VCaP (cell line): ENCODE measurements around the gene USP49.

Experiments used
- H3K27ac ChIP-seq: fragments of 450-650 bp; 2 replicates; pipeline ENCODE4 v1.5.1; 2017
- TF ChIP-seq, protein P1 (sequence below): fragments of 450-650 bp; conservative IDR thresholded peaks from 2 replicates; pipeline ENCODE4 v1.5.1; 2017; ENCODE audit warnings: mild to moderate bottlenecking, moderate library complexity

Gene USP49

DNA sequence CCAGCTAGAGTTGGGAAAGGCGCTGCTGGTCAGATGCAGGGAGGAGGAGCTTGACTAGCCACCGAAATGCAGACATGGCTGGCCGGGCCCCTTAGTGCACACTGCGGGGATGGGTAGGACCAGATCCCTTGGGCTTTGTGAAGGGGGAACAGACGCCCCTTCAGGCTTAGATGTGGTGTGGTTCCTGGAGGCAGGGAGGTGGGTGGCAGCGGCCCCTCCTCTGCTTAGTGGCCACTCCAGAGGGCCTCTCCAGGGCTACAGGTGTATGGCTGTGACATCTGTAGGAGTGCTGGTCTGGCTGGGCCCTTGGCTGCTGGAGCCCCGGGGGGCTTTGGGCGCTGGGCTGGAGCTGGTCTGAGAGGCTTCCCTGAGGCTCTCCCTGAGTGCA lies 40.5 kb upstream of the USP49 start:
- H3K27ac ChIP-seq = peak overlapping the region; percentile 7; the same call in 1 of the 2 replicates
- TF ChIP-seq, protein P1, sequence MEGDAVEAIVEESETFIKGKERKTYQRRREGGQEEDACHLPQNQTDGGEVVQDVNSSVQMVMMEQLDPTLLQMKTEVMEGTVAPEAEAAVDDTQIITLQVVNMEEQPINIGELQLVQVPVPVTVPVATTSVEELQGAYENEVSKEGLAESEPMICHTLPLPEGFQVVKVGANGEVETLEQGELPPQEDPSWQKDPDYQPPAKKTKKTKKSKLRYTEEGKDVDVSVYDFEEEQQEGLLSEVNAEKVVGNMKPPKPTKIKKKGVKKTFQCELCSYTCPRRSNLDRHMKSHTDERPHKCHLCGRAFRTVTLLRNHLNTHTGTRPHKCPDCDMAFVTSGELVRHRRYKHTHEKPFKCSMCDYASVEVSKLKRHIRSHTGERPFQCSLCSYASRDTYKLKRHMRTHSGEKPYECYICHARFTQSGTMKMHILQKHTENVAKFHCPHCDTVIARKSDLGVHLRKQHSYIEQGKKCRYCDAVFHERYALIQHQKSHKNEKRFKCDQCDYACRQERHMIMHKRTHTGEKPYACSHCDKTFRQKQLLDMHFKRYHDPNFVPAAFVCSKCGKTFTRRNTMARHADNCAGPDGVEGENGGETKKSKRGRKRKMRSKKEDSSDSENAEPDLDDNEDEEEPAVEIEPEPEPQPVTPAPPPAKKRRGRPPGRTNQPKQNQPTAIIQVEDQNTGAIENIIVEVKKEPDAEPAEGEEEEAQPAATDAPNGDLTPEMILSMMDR = no peak

- no peak overlapping the region for H3K27ac ChIP-seq
- TF ChIP-seq, protein P1 = no peak
These were observed 40.0 kb upstream of the USP49 start for GRCh38 chr6:41935193-41935574.

- TF ChIP-seq, protein P1 = no peak
- no peak overlapping the region for H3K27ac ChIP-seq
These were observed 39.4 kb upstream of the USP49 start for GRCh38 chr6:41934278-41935192.

DNA sequence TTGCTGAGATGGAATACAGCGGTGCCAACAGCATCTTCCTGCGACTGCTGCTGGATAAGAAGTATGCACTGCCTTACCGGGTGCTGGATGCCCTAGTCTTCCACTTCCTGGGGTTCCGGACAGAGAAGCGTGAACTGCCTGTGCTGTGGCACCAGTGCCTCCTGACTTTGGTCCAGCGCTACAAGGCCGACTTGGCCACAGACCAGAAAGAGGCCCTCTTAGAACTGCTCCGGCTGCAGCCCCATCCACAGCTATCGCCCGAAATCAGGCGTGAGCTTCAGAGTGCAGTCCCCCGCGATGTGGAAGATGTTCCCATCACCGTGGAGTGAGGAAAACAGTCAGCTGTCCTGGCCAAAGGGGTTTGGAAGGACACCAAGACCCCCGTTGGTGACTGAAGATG lies 37.2 kb upstream of the USP49 start:
- TF ChIP-seq, protein P1 = no peak
- H3K27ac ChIP-seq = no peak overlapping the region

GRCh38 chr6:41931792-41932191 lies 36.6 kb upstream of the USP49 start:
- TF ChIP-seq, protein P1 = no peak
- H3K27ac ChIP-seq = no peak overlapping the region

DNA sequence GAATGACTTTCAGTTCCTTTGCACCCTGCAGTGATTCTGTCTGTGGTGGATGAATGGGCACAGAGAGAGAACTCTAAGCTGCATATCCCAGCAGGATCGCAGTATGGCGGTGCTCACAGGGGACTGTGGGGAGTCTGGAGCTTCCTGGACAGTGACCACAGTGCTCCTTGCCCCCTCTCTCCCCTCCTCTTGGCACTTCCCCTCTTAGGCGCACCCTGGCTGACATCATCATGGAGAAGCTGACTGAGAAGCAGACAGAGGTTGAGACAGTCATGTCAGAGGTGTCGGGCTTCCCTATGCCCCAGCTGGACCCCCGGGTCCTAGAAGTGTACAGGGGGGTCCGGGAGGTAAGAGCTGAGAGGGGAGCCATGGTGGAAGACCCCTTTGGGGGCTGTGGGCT lies 34.7 kb upstream of the USP49 start:
- TF ChIP-seq, protein P1 = no peak
- H3K27ac ChIP-seq = no peak overlapping the region

GRCh38 chr6:41927253-41927652 lies 32.1 kb upstream of the USP49 start:
- no peak overlapping the region for H3K27ac ChIP-seq
- TF ChIP-seq, protein P1 = no peak
